Mesodermal cell (in vitro differentiated cells): Measurements from ENCODE around the gene RAB9A.

ENCODE experiments used
- H3K27ac ChIP-seq: 2 replicates; pipeline ENCODE4 v1.7.0; 2013; ENCODE audit warnings: mild to moderate bottlenecking, low read depth, low read length, moderate library complexity; ENCODE audit not compliant: severe bottlenecking
- H3K36me3 ChIP-seq: 2 replicates; pipeline ENCODE4 v1.7.1; 2013; ENCODE audit warnings: mild to moderate bottlenecking, low read length, moderate library complexity; ENCODE audit not compliant: control insufficient read depth, insufficient read depth
- H3K4me1 ChIP-seq: one replicate; pipeline ENCODE4 v1.7.1; 2013; ENCODE audit warnings: mild to moderate bottlenecking, low read length; ENCODE audit not compliant: insufficient read depth, control insufficient read depth, poor library complexity, severe bottlenecking
- H3K4me3 ChIP-seq: 2 replicates; pipeline ENCODE4 v1.7.0; 2013; ENCODE audit warnings: low read length, control low read depth, mild to moderate bottlenecking; ENCODE audit not compliant: insufficient read depth, poor library complexity, severe bottlenecking; ENCODE audit errors: extremely low read depth
- H3K9me3 ChIP-seq: 2 replicates; pipeline ENCODE4 v1.7.1; 2013; ENCODE audit warnings: mild to moderate bottlenecking, low read length, moderate library complexity; ENCODE audit not compliant: control insufficient read depth
- WGBS, 2 experiments: methylation state at CpG; one replicate each; pipeline ENCODE4 v1.1.5; 2013; ENCODE audit warnings: missing lambda C conversion rate in 2 of 2; ENCODE audit not compliant: insufficient coverage in 2 of 2; 5-methylcytosine and 5-hydroxymethylcytosine counted together

RAB9A gene

DNA sequence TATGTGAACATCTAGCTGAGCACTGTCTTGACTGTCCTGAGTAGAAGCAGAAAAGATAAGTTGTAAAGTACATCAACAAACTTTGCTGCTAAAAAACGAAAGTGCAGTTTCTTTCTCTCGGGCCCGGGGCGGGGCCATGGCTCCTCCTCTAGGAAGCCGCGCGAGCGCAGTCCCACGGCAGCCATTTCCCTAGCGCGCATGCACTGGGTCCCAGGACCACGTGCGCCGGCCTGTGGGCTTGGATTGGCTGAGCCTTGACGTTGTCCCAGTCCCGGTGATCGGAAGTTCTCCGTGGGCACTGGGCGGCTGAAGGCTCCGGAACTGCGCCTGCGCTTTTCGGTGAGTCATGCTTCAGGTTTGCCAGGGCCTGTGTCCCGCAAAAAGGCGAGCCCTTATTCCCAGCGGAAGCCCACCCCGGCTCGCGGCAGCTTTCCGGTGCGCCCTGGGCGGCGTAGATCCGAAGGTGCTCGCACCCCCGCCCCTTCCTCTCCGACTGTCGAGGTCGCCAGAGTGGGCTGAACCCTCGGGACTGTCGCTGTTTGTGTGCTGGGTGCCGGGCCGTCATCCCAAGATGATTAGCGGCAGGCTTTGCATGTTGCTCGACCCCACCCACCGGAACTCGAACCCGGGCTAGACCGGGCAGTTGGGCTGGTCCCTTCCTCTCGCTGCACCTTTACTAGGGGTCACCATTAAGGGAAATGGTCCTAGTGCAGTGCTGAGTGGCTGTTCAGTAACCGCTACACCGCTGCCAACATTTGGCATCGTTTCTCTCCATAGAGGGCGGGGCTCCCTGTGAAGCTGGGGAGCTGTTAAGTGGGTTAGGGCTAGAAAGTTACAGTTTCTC lies 35.9 kb upstream of the RAB9A start, which contains the start of gene TCEANC:
Gene TCEANC, plus strand, starts transcription at position 292 of the 844 bp plus-strand sequence. CDS start 9,368 bp downstream, outside the sequence.
- Histone ChIP-seq H3K4me1 (peaks cover 3% of the 10 kb centered on the region), H3K36me3 (no peaks in the 10 kb centered on the region), H3K9me3 (no peaks in the 10 kb centered on the region), H3K4me3 (peak within 1 kb of the TSS; percentile 44), H3K27ac (peak within 1 kb of the TSS; percentile 91)
- 0 to 1% methylated on average over 29 to 34 of the region's 54 CpGs for WGBS, 2 experiments

GRCh38 chrX:13654116-13654515 lies 34.8 kb upstream of the RAB9A start:
- H3K27ac ChIP-seq: no peak overlapping the region
- H3K9me3 ChIP-seq: no peaks in the 10 kb centered on the region
- H3K36me3 ChIP-seq: no peaks in the 10 kb centered on the region
- H3K4me3 ChIP-seq: peak overlapping the region; percentile 44
- peaks cover 3% of the 10 kb centered on the region for H3K4me1 ChIP-seq

GRCh38 chrX:13655674-13656073 lies 33.3 kb upstream of the RAB9A start:
- no peaks in the 10 kb centered on the region for H3K36me3 ChIP-seq
- H3K27ac ChIP-seq: no peak overlapping the region
- 100% methylated on average over 1 to 2 of the region's 3 CpGs for WGBS, 2 experiments

DNA sequence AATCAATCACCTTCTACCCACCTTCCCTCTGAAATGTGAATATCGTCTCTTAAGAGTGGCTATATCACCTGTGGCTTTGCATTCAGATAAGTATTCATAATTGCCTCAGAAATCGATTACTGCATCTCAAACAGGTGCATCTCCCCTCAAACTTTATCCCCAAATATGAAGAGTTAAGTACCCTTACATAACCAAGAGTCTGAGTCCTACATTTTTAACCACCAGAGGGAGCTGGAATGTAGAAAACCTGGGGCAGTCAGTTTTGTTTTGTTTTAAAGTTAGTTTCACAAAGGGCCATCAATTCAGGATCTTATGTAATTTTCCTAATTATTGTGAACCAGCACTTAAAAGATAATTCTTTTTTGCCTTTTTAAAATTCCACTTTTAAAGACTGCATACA lies 30.3 kb upstream of the RAB9A start:
- peaks cover 9% of the 10 kb centered on the region for H3K4me1 ChIP-seq
- H3K27ac ChIP-seq: no peak overlapping the region
- no CpG with 5 or more reads among the region's 2 CpGs for WGBS, 2 experiments
- H3K36me3 ChIP-seq: no peaks in the 10 kb centered on the region
- no peak overlapping the region for H3K4me3 ChIP-seq
- H3K9me3 ChIP-seq: no peaks in the 10 kb centered on the region

More at GRCh38 chrX:13655674-13656073, 33.3 kb upstream of the RAB9A start:
- Histone ChIP-seq H3K4me1 (peaks cover 3% of the 10 kb centered on the region), H3K9me3 (no peaks in the 10 kb centered on the region), H3K4me3 (no peak overlapping the region)

GRCh38 chrX:13659063-13659462 lies 29.9 kb upstream of the RAB9A start:
- H3K27ac ChIP-seq: no peak overlapping the region
- no peak overlapping the region for H3K4me3 ChIP-seq
- H3K9me3 ChIP-seq: no peaks in the 10 kb centered on the region
- no peaks in the 10 kb centered on the region for H3K36me3 ChIP-seq
- 33 to 50% methylated on average over 1 of the region's 6 CpGs for WGBS, 2 experiments
- H3K4me1 ChIP-seq: peaks cover 8% of the 10 kb centered on the region

GRCh38 chrX:13661735-13662288 lies 27.1 kb upstream of the RAB9A start:
- Histone ChIP-seq H3K27ac (no peak overlapping the region), H3K4me1 (peaks cover 7% of the 10 kb centered on the region), H3K9me3 (no peaks in the 10 kb centered on the region), H3K36me3 (no peaks in the 10 kb centered on the region), H3K4me3 (no peak overlapping the region)
- WGBS, 2 experiments: 60 to 100% methylated on average over 1 to 5 of the region's 6 CpGs

GRCh38 chrX:13662355-13662791 lies 26.6 kb upstream of the RAB9A start:
- peaks cover 9% of the 10 kb centered on the region for H3K4me1 ChIP-seq
- H3K27ac ChIP-seq: peak overlapping the region; percentile 18
- H3K4me3 ChIP-seq: no peak overlapping the region
- WGBS, 2 experiments: 94 to 96% methylated on average over 5 of the region's 6 CpGs
- H3K36me3 ChIP-seq: no peaks in the 10 kb centered on the region
- no peaks in the 10 kb centered on the region for H3K9me3 ChIP-seq

GRCh38 chrX:13664020-13664419 lies 24.9 kb upstream of the RAB9A start:
- H3K4me1 ChIP-seq: peaks cover 9% of the 10 kb centered on the region
- H3K36me3 ChIP-seq: no peaks in the 10 kb centered on the region
- H3K9me3 ChIP-seq: no peaks in the 10 kb centered on the region
- 80% methylated on average over 1 of the region's 3 CpGs; no CpG with 5 or more reads in 1 of the 2 experiments for WGBS, 2 experiments
- no peak overlapping the region for H3K27ac ChIP-seq
- H3K4me3 ChIP-seq: no peak overlapping the region

DNA sequence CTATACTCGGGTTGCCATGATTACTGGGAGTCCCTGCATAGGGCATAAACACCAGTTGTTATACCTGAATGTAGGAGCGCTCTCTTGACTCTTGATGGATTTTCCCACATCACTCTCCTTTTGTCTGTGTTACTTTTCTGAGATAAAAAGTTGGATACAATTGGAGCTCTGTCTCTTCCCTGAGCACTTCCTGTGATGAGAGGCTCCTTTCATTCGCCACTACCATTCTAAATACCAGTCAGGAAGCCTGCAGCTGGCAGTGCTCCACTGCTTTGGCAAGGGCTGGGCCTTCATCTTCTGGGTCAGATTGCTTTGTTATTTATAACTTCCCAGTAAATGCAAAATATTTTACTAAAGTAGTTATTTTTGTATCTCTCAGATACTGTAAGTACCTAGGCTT lies 22.1 kb upstream of the RAB9A start:
- H3K36me3 ChIP-seq: no peaks in the 10 kb centered on the region

DNA sequence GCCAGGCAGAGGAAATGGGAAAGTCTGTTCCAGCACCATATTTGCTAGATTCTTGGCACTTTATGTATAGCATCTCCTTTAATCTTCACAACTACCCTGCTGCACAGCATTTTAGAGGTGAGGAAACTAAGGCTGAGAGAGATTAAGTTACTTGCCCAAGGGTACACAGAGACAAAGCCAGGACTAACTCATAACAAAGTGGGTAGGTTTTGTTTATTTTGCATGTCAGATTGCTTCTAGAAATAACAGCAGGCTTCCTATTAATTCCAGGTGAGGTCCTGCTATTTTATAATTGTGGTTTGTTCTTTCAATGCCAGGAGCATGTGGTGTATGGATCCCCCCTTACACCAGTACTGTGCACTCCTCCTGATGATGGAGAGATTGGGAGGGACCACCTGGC lies 21.0 kb upstream of the RAB9A start:
- peaks cover 3% of the 10 kb centered on the region for H3K4me1 ChIP-seq
- H3K36me3 ChIP-seq: no peaks in the 10 kb centered on the region
- H3K9me3 ChIP-seq: no peaks in the 10 kb centered on the region
- no peak overlapping the region for H3K27ac ChIP-seq
- no peak overlapping the region for H3K4me3 ChIP-seq

More for the DNA sequence above, 22.1 kb upstream of the RAB9A start:
- H3K4me3 ChIP-seq: no peak overlapping the region
- no peak overlapping the region for H3K27ac ChIP-seq
- 100% methylated on average over 2 of the region's 3 CpGs; no CpG with 5 or more reads in 1 of the 2 experiments for WGBS, 2 experiments
- peaks cover 7% of the 10 kb centered on the region for H3K4me1 ChIP-seq
- no peaks in the 10 kb centered on the region for H3K9me3 ChIP-seq

GRCh38 chrX:13669246-13669737 lies 19.6 kb upstream of the RAB9A start:
- H3K9me3 ChIP-seq: no peaks in the 10 kb centered on the region
- H3K27ac ChIP-seq: peak overlapping the region; percentile 66
- 63% methylated on average over 1 of the region's 9 CpGs; no CpG with 5 or more reads in 1 of the 2 experiments for WGBS, 2 experiments
- no peak overlapping the region for H3K4me3 ChIP-seq
- no peaks in the 10 kb centered on the region for H3K36me3 ChIP-seq
- H3K4me1 ChIP-seq: peaks cover 3% of the 10 kb centered on the region
